Gastroesophageal sphincter (tissue), 3 donors: Measurements from ENCODE around the gene ADPGK.

ENCODE experiments used
- EP300 ChIP-seq: sonication (generic); formaldehyde crosslinking; IDR thresholded peaks from one replicate; pipeline ENCODE4 v1.6.1; 2017; ENCODE audit warnings: antibody characterized with exemption, mild to moderate bottlenecking
- POLR2A ChIP-seq, 2 donors: fragments of 450-650 bp; IDR thresholded peaks; one replicate each; pipeline ENCODE4 v1.6.1; 2017; ENCODE audit warnings: antibody characterized with exemption in 2 of 2, mild to moderate bottlenecking in 2 of 2, moderate library complexity in 1 of 2
- POLR2AphosphoS5 ChIP-seq: sonication (generic); formaldehyde crosslinking; IDR thresholded peaks from one replicate; pipeline ENCODE4 v1.6.1; 2017; ENCODE audit warnings: antibody characterized with exemption
- TF ChIP-seq, protein P1 (sequence below), 4 experiments: fragments of 200-600 bp in 2 of 4; fragments of 450-650 bp in 2 of 4; sonication (generic) in 1 of 4; IDR thresholded peaks; one replicate each; pipeline ENCODE4 v1.5.1; 2017 to 2019; ENCODE audit warnings: antibody characterized with exemption in 4 of 4, mild to moderate bottlenecking in 2 of 4, moderate library complexity in 2 of 4

DNA sequence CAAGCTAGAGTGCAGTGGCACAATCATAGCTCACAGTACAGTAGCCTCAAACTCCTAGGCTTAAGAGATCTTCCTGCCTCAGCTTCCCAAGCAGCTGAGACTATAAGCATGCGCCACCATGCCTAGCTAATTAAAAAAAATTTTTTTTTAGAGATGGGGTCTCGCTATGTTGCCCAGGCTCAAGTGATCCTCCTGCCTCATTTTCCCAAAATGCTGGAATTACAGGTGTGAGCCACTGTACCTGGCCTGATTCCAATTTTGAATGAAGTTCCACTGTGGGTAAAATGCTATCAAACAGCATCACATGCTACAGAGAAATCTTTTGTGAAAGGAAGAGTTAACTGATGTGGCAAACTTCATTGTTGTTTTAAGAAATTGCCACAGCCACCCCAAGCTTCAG is 17.5 kb downstream of the ADPGK start:
- no peak for TF ChIP-seq POLR2AphosphoS5
- no peak for TF ChIP-seq EP300
- TF ChIP-seq, protein P1, sequence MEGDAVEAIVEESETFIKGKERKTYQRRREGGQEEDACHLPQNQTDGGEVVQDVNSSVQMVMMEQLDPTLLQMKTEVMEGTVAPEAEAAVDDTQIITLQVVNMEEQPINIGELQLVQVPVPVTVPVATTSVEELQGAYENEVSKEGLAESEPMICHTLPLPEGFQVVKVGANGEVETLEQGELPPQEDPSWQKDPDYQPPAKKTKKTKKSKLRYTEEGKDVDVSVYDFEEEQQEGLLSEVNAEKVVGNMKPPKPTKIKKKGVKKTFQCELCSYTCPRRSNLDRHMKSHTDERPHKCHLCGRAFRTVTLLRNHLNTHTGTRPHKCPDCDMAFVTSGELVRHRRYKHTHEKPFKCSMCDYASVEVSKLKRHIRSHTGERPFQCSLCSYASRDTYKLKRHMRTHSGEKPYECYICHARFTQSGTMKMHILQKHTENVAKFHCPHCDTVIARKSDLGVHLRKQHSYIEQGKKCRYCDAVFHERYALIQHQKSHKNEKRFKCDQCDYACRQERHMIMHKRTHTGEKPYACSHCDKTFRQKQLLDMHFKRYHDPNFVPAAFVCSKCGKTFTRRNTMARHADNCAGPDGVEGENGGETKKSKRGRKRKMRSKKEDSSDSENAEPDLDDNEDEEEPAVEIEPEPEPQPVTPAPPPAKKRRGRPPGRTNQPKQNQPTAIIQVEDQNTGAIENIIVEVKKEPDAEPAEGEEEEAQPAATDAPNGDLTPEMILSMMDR (IDR thresholded peaks at IDR 0.05) = no peak
- no peak for TF ChIP-seq POLR2A (IDR thresholded peaks at IDR 0.05)
